Inferior parietal cortex (tissue), 1 donor: ENCODE results near the gene TENM3.

ENCODE experiments used
- DNase-seq: peaks from one replicate; pipeline ENCODE4 v3.0.0-alpha.2; 2016; ENCODE audit errors: extremely low spot score

TENM3 gene

DNA sequence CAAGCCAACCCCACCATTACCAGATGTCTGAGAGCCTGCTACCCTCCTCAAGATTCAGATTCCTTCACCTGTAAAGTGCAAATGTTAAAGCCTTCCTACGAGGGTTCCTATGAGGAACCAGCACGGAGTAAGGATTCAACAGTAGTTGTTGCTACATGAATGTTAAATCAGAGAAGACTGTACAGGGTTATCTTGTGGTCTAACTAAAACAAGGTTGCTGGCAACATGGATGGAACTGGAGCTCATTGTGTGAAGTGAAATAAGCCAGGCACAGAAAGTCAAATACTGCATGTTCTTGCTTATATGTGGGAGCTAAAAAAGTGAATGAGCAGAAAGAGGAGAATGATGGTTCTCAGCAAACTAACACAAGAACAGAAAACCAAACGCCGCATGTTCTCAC lies 435.4 kb downstream of the TENM3 start:
- DNase-seq: no peak

DNA sequence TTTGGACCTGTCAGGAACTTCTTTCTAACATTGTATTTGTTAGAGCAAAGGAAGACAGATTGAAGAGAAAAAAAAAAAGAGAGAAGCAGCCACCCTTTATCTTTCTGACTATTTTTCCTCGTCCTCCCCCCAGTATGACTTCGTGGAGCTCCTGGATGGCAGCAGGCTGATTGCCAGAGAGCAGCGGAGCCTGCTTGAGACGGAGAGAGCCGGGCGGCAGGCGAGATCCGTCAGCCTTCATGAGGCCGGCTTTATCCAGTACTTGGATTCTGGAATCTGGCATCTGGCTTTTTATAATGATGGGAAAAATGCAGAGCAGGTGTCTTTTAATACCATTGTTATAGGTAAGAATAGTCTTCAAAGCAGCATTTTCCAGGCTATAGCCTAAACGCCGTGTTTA lies 436.3 kb downstream of the TENM3 start:
- DNase-seq: no peak

DNA sequence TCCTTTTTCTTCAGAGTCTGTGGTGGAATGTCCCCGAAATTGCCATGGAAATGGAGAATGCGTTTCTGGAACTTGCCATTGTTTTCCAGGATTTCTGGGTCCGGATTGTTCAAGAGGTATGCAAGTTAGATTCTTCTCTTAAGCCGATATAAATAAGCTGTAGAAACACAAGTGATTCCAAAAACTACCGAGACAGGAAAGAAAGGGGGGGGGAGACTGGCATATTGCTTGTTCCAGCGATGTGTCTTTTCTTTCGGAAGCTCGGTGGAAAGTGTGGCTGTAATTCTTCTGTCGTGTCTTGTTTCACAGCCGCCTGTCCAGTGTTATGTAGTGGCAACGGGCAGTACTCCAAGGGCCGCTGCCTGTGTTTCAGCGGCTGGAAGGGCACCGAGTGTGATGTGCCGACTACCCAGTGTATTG lies 437.0 kb downstream of the TENM3 start:
- no peak for DNase-seq

DNA sequence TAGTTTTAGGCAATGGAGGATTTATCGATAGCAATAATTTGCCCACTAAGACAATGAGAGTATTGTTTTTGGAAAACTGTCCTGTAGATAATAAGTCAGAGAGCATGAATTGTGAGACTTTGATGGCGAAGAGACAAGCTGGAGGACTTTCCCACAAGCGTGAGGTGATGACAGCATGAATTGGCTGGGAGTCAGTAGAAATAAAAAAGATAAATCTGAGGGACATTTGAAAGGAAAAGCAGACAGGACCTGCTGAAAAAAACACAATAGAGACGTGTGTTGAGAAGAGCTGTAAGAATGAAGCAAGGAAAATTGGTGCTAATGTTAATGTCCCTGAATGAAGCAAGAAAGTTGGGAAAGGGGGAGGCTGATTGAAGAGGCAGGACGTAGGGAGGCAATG lies 440.5 kb downstream of the TENM3 start:
- DNase-seq: no peak

- DNase-seq: no peak
Observed at GRCh38 chr4:182684796-182685195, 441.6 kb downstream of the TENM3 start.

GRCh38 chr4:182688081-182688480 lies 444.9 kb downstream of the TENM3 start:
- DNase-seq: no peak

- no peak for DNase-seq
Observed at GRCh38 chr4:182694551-182694950, 451.3 kb downstream of the TENM3 start.

- no peak for DNase-seq
Observed at GRCh38 chr4:182695009-182695408, 451.8 kb downstream of the TENM3 start.

DNA sequence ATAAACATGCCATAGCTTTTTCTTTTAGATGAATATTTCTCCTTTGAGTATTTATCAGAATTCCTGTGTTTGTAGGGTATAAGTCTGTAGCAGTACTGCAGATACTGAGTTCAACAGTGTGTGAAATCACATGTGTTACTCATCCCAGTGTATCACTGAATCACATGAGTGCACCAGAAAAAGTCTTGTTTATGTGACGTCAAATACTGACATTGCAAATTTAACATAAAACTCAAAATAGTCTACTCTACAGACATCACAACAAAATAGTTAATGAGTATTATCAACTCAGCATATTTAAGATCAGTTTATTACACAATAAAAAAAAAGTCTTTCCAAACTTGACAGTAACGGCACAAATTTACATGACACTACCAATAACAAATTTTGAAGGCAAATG lies 452.6 kb downstream of the TENM3 start:
- DNase-seq: no peak

DNA sequence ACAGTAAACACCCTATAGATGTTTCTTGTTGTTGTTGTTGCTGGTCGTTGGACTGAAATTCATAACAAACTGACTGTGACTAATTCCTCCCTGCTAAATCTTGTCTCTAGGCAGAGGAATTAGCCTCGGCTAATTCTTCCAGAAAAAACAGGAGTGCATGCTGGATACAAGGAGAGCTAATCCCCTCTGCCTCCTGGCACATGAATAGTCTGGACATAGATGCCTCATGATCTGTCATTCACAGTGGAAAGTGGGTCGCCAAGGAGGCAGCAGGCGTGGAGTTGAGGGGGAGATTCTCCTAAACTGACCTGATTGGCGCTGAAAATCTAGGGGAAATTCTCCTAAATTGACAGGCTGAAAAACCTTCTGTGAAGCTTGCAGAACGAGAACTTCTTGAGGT lies 453.9 kb downstream of the TENM3 start:
- DNase-seq: no peak

GRCh38 chr4:182698212-182698611 lies 455.0 kb downstream of the TENM3 start:
- DNase-seq: no peak

GRCh38 chr4:182699201-182699600 lies 456.0 kb downstream of the TENM3 start:
- DNase-seq: no peak

DNA sequence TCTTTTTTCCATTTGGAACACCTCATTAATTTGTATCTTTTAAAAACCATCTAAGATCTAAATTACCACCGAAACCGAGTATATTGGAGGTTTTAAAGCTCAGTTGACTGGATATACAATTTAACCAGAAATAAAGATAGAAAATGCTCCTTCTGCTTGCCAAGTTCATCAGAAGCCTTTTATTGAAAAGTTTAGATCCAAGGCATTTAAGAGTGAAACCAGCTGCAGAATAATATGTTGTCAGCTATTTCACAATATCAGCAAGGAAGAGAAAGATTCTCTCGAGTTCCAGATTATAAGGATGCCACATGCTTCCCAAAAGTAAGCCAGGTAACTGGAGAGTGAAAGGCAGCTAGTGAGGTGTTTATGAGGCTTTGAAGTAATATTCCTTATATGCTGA lies 456.6 kb downstream of the TENM3 start:
- DNase-seq: no peak

- DNase-seq: no peak
Observed at GRCh38 chr4:182700362-182701160, 457.4 kb downstream of the TENM3 start.

- DNase-seq: no peak
Observed at GRCh38 chr4:182704077-182704476, 460.9 kb downstream of the TENM3 start.

- DNase-seq: no peak
Observed at GRCh38 chr4:182704948-182705347, 461.7 kb downstream of the TENM3 start.

GRCh38 chr4:182705389-182705788 lies 462.2 kb downstream of the TENM3 start:
- no peak for DNase-seq

DNA sequence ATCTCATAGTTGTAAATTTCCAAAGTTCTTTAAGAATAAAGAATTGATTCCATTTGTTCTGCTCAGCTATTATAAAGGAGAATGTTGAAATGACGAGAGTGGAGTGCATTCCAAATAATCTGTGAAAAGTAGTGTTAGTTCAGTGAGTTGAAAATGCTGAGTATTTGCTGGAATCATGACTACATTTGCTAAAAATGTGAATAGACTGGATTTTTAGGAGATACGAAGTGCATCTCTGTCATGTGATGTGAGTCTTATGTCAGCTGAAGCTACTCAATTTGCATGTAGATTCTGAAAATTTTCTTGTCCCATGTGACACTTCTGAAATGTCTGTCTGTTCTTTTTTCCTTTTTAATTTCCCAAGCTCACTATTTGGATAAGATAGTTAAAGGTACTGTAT lies 468.0 kb downstream of the TENM3 start:
- no peak for DNase-seq

DNA sequence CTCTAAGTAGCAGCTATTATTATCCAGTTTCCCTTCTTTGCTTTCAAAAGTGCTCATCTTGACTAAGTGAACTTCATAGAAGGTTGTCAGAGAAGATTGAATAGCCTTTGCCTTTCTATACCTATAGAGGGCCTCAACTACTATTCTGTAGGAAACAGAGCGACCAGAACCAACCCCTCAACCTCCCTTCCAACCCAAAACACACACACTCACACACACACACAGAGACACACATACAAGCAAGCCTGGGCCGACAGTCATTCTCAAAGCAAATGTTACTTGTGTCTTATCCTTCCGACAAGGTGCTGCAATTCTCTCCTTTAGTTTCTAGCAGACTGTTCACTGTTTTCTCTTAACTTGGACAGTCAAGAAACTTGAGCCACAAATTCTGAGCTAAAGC lies 472.3 kb downstream of the TENM3 start:
- DNase-seq: no peak

- DNase-seq: no peak
Observed at GRCh38 chr4:182716192-182716591, 473.0 kb downstream of the TENM3 start.

DNA sequence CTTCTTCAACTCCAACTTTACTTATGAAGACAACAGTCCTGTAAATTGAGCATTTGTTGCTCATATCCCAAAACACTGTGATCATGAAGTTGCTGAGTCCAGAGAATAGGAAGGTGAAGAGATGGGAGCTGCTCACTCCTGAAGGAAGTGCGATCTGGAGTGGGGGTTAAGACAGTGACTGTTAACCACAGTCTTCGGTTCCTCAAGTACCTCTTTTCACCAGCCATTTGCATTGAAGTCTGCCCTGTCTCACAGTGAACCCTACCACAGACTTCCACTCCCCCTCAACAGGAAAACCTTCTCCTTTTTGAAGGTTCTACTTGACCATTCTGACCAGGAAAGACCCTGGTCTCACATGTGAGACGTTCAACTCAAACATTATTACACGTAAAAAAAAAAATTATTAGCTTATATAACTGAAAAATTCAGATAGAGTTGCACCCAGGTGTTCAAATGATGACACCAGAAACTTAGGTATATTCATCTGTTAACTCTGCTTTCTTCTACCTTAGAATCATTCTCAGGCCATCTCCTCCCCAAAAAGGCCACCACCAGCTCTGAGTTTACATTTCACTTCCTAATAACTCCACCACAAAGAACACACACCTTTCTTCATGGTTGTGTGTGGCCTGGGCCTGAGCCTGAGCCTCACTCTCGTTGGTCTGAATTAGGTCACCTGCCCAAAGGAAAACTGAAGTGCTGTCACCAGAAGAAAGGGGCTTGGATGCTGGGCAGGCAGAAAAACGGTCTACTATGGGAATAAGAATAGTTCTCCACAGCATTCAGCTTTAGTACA lies 474.8 kb downstream of the TENM3 start:
- DNase-seq: no peak

- DNase-seq: no peak
Observed at GRCh38 chr4:182724414-182724813, 481.2 kb downstream of the TENM3 start.

- DNase-seq: no peak
Observed at GRCh38 chr4:182729516-182729915, 486.3 kb downstream of the TENM3 start.
